GM21447 (cell line): ENCODE data around the gene FLAD1.

ENCODE experiments used
- ATAC-seq: cut with Tn5 transposase; IDR thresholded peaks from one replicate; pipeline ENCODE4 v1.9.1; 2021; ENCODE audit not compliant: unreplicated experiment

The FLAD1 gene

DNA sequence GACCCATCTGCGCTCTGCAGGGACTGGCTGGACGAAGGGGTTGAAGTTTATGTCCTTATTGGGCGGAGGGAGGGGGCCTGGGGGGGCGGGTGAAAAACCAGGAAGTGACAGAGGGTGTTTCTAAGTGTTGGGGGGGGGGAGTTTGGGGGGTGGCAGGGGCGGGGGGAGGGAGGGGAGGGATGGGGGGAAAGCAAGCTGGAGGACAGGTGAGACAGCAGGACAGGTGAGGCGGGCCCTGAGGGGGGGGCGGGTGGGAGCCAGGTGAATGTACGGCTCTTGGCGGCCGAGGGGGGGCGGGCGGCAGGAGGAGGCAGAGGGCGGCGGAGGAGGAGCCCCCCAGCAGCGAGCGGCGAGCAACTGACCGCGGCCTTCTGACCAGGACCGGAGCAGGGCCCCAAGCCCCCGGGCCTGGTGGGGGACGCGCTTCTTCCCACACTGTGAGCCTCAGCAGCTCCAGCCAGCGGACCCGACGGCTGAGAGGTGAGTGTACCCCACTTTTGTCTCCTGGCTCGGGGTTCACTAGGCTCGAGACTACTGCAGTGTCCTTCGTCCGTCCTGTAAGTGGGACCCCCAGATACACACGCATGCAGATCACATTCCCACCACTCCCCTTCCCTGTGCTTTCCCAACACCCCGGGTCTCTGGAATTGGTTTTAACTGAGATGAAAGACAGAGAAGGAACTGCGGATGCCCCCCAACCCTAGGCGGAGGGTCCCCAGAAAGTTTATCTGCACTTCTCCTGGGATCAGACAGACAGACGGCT, 19.5 kb downstream of the FLAD1 start, which contains the start of gene ZBTB7B:
Gene ZBTB7B (plus strand): TSS at position 339 of the 763 bp plus-strand sequence. CDS start 11,859 bp downstream, outside the sequence.
- ATAC-seq = no peak

DNA sequence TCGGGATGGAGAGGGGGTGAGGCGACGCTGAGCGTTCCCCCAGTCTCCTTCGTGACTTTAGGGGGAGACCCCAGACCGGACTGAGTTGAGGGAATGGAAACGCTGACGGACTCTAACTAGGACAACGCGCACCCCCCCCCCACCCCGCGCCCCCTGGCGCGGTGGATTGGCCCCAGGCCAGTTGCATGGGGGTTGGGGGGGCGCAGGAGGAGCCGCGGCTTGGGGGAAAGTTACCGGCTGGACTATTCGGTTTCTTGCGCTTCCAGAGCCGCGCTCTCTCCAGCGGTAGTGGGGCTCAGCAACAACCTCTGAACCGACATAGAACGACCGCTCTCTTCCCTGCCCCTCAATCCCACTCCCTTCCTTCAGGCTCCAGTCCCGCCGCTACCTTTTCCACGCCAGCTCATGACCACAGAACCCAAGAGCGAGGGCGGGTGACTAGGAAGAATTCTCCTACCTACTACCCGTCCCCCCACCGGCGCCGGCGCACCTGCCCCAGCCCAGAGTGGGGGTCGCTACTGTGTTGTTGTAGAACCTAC, 20.2 kb downstream of the FLAD1 start:
- no peak for ATAC-seq

DNA sequence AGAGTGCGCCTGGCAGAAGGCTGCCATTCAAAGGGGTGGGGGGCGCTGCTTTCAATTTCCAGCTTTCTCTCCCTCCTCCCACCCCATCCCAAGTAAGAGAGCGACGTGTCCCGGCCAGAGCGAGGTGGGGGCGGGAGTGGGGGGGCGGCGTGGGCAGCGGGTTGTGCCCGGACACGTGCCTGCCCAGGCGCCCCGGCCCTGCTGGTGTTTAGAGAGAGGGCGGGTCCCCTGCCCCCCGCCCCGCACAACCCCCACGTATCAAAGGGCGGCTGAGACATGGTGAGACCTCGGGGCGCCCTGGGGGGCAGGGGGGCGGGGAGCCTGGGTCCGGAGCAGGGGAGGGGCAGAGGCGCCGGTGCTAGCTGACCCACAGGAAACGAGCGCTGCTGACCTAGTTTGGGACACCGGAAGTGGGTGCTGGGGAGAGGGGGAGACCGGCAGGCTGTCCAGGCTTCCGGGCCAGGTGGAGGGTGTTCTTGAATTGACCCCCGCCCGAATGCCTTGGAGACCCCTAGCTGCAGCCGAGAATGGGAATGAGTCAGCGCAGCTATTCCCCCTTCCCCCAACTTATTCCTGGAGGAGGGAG, 20.7 kb downstream of the FLAD1 start:
- ATAC-seq = no peak

DNA sequence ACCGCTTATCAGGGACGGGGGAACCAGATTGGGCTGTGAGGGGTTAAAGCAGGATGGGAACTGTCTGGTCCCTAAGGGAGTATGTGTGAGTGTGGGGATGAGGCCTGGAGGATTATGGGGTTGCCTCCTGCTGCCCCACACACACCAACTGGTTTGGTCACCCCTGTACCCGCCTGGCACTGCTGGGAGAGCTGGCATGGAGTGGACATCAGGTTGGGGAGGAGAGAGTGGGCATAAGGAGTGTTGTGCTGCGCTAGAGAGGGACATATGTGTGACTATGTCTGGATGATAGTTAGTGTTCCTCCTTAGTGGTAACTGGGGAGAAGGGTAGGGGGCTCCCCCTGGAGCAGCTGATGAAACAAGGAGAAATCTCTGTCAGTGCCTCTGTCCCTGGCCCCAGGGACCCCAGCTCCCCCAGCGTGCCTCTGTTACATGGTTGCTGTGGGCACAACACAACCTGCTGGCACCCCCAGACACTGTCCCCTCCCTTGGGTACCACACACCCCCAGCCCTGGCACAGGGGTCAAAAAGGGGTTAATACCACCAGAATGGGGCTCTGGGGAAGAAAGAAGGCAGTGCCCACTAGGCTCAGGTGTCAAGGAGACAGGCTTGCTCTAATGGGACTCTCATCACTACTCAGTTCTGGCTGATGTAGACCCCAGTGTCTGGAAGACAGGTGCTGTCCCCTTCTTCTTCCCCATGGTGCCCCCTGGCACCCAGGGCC, 21.4 kb downstream of the FLAD1 start:
- no peak for ATAC-seq

DNA sequence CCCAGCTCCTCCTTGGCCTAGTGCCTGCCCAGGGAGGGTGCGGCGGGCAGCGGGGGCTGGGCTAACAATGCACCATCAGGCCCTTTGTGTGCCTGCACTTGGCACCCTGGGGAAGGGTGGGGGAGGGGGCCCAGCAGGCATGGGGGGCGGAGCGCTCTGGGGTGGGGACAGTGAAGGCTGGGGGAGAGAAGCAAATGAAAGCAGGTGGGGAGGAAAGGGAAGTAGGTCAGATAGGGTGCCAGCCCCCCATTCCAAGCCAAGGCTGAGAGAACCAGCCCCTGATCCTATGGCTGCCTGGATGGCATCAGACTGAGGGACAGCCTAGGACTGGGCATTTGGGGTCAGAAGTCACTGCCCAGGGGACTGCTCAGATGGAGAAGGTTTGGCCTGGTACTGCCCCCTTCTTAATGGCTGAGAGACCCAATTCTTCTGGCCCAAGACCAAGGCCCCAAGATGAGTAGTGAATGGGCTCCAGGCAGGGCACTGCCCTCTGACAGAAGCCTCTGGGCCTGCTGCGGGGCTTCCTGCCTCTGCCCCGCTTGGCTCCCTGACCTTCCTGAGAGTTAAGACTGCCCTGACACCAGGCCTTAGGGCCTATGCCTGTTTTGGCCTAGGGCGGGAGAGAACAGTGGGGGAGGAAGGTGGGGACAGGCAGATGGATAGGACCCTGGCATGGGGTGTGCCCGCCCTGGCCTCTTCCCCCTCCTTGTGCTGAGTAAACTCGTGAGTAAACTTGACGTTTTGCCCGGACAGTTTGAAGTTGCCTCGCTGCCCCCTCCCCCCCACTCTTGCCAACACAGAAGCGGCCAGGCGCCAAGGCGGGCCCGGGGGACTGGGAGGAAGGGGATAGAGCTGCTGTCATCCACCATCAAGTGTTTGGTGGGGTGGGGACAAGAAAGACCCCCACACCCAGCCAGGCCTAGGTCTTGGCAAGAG, 22.2 kb downstream of the FLAD1 start:
- no peak for ATAC-seq

DNA sequence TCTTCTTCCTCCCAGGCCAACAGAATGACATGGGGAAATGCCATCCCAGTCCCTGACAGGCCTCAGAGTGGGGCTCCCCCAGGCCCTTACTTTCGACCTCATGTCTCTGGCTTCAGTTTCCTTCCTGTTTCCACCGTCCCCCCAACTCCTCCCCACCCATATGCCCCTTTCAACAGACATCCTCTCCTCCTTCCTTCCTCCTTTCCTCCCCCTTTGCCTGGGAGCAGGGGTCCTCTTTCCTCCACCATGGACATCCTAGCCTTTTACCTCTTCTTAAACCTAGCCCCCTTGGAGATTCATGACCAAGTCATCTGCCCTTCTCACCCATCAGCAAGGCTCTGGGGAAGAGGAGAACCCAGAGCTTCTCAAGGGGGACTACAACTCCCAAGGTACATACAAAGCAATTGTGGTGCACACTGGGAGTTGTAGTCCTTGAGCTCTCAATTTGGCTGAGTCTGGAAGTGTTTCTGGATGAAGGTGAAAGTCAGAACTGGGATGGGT, 23.5 kb downstream of the FLAD1 start:
- no peak for ATAC-seq

DNA sequence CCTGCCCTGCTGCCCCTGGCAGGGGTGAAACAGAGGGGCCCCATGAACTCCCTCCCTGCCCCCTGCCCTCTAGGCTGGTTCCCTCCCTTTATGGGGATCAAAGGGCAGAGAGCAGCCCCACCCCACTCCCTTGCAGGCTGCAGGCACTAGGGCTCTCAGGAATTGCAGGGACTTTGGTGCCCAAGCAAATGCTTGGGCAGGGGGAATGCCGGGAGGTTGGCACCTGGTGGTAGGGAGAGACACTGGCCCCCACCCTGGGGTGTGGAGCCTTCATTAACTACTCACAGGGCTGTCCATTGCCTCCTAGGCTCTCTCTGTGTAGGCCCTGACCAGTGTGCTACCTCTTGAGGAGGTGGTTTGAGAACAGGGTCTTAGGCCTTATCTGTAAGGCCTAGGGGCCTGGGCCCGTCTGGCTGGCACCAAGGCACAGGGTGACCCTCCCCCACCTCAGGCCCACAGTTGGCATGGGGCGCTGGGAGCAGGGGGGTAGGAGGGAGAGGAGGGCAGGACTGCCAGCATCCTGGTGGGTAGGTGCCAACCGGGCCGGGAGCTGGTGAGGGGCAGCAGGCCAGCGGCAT, 24.2 kb downstream of the FLAD1 start:
- no peak for ATAC-seq

DNA sequence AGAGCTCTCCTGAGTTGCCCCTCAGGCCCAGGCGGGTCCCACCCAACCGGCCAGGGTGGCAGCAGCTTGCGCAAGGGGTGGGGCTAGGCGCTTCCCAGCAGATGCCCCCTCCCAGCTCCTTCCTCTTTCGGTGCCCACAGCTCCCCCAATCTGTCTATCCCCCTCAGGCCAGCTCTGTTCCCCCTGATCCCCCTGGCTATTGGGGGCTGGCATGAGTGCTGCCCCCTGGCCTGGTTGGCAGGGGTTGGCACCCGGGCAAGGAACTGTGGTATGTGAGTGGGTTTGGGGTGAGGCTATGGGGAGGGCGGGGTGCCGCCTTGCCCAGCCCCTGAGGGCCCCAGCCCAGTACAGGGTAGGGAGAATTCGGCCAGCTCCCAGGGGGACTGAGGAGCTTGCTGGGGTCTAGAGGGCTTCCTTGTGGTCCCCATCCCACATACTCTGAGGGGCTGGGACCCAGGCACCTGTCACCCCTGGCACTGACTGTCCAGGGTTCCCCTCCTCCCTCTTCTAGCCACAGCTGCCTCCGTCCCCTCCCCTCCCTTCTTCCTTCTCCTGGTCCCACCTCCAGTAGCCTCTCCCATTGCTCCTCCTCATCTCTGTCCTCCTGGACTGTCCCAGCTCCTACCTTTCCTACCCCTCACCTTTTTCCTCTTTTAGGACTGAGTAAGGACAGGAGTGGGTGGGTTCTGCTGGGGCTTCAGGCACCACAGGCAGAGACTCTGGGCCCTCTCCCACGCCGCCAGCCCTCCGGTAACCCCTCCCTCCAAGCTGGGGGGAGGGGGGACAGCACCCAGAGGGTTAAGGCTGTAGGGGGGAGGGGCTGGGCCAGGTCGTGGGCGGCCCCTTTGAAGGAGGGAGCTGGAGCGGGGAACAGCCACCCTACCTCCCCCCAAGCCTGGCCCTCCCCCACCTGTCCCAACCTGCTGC, 25.1 kb downstream of the FLAD1 start:
- ATAC-seq = no peak

DNA sequence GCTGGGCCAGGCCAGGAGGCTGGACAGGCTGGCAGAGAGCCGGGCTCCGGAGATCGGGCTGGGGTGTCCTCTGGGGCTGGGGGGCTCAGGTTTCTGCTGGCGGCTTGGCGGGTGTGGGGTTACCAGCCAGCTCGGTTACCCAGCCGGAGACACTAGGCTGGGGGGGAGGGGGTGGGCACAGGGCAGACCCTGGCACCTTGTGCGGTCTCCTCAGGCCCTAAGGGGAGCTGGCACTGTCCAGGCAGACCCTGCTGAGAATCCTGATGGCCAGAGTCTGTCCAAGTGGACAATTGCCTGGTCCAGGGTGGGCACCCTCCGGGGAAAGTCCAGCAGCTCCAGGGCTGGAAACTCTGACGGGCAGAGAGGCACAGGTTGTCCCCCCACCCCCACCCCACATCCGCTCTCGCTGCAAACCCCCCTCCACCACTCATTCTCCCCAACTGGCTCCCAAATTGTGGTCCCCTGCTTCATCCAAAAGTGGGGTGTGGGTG, 26.1 kb downstream of the FLAD1 start:
- no peak for ATAC-seq

DNA sequence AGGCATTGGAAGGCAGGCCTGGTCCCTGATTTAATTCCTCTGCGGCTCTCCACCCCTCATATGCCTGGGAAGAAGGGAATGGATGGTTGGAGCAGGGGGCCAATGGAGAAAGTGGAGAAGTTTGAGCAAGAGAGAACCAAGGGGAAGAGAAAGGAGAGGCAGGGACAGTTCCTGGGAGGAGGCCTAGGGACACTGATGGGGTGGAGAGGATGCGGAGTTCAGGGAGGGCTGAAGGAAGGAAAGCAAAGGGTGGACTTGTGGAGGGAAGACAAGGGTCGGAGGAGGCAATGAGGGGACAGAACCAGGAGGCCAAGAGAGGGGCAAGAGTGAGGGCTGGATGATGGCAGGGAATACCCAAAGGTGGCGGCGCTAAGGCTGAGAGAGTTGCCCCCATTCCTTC, 26.6 kb downstream of the FLAD1 start:
- no peak for ATAC-seq

DNA sequence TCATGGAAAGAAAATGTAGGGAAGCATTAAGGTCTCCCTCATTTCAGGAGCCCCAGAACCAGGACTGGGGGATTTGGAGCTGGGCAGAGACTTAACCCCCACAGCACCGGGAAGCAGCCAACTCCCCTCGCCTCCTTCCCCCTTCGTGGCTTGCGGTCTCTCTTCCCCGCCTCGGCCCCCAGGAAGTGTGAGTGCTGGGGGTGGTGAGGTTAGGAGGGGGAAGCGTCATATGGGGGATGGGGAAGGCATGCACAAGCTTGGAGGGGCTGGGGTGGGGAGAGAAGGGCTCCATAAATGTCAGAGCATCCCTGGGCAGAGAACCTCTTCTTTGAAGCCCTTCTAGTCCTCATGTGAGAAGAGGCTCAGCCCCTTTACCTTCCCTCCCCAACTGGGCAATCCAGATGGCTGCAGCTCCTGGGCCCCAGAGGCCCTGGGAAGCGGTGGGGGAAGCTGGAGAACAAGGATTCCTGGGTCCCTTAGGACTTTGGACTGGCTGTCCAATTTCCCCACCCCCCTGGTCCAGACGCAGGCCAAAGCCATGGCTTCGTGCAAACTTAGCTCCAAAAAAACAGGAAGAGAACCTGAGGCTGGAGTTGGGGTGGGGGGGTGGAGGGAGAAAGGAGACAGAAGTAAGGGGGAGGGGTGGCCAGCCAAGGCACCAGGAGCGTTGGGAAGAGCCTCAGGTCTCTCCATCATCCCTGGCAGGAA, 27.2 kb downstream of the FLAD1 start:
- ATAC-seq = no peak

DNA sequence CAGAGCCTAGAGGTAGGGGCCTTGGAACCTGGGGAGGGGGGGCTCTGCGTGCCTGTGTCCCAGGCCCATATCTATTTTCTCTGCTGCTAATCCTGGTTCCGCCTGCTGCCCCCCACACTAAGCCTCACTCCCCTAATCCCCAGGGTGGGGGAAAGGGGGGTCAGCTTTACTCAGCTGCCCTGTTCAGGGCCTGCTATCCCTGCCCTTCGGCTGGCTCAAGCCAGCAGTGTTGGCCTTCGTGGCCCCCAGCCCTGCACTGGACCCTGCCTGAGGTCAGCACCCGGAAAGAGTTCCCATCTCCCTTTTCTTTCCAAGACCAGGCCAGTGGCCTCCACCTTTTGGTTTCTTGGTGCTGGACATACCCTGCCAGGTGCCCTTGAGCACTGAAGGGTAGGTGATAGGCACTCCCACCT, 27.9 kb downstream of the FLAD1 start:
- ATAC-seq = no peak

DNA sequence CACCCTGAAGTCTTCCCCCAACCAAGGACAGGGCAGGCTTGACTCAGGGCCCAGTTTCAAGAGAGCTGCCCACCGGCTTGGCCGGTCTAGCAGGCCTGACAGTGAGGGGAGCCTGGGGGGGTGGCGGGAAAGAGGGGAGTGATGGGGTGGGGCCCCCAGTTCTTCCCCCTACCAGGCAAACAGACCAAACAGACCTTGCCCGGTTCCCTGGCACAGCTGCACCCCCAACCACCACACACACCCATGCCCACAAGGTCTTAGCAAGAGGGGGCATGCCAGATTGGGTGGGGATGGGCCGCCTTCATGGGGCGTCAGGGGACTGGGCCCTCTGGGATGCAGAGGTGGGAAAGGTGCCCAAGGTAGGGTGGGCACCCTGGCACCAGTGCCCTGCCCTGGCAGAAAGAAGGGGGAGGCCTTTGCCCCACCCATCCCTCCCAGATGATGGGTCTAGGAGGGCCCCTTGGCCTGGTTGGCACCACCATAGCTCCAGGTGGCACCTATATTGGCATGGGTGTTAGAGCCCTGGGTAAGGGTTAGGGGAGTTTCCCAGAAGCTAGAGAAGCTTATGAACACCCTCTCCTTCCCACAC, 28.4 kb downstream of the FLAD1 start:
- ATAC-seq = no peak

DNA sequence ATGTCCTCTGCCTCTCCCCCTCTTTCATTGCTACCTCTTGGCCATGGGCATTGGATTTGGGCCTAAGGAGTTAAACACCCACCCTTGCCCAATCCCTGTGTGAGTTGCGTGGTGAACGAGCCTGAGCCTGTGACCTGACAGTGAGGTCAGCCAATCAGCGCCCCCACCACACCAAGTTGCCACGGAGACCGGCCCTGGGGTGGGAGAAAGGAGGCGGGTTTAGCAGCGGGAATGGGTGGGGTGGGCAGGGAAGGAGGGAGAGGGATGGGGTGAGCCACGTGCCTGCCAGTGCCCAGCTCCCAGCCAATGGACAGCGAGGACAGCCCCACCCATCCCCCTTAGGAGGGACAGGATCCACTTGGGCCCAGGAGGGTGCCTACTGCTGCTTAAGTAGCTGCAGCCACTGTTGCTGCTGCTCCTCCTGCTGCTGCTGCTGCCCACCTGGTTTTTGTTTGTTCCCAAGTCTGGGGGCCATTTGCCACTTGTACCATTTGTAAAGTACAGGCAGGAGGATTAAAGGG, 28.9 kb downstream of the FLAD1 start:
- ATAC-seq = no peak

DNA sequence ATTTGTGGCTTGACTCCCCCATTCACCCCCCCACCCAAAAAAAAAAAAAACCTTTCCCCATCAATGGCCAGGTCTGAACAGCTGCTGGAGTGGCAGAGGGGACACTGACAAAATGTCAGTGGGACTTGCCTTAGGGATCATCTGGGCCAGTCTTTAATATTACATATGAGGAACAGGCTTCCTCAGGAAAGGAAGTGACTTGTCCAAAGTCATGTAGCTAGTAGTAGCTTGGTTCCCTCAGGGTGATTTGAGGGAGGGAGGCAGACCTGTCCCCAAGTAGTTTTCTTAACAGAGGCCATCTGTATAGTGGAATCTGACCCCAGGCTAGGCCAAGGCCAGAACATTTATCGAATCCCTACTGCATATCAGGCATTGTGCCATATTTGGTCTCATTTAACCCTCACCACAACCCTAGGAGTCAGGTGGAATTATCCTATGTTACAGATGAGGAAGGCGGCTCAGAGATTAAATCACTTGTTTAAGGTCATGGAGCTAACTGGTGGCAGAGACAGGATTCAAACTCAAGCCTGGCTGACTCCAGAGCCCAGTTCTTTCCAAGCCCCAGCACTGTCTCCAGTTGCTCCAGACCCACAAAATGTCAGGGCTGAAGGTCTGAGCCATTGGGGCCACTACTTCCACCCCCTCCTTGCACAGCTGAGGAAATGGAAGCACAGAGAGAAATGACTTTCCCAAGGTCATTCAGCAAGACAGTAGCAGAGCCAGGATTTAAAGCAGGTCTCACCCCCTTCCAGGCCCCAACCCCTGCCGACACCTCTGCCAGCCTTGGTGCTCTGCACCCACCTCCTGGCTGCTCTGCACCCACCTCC, 29.8 kb downstream of the FLAD1 start:
- no peak for ATAC-seq

DNA sequence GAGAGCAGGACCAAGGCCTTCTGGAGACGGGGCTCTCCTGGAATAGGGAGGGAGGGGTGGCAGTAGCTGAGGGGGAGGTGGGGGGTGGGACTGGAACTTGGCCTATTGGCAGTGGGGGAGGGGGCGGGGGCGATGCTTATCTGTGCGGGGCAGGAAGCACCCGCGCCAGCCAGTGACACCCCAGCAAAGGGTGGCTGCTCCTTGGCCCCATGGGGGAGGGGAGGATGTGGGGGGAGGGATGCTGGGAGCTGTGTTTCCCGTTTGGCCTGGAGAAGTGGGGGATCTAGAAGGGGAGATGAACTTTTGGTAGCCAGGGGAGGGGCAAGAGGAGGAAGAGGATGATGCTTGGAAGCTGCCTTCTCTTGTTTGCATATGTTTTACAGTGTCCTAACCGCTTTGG, 30.5 kb downstream of the FLAD1 start:
- ATAC-seq = no peak
